ENCODE measurements around the gene SELP.
"Not testable (repeated sequence)": the region's sequence is repeated elsewhere in the genome, so short reads cannot be mapped to it uniquely, and the experiment has no call there.

SELP gene

DNA sequence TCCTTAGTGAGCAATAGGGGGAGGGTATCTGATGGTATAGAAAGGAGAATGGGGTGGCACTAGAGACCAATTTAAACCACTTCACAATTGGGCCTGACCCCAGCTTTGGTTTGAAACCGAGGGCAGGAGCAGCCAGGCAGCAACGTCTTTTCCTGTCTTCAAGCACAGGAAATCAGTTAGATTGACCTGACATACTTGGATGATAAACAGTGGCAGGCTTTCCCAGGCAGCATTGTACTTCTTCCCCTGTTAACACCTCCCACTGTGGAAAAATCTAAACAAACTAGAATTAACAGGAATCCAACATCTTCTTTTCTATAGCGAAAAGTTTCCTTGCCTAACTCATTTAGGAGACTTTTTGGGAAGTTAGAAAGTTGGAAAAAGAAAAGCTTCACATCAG lies 40.9 kb upstream of the SELP start:
- Histone ChIP-seq H3F3A (ENCODE audit: insufficient read depth, low read length) (no peaks in the 10 kb centered on the region), H3K27ac (ENCODE audit: low read length) (no peak overlapping the region), H3K9me2 (replicated peaks; ENCODE audit: insufficient read depth, low read length) (no peaks in the 10 kb centered on the region), H3K4me3 (ENCODE audit: low read length) (no peak overlapping the region), H3K36me3 (replicated peaks; ENCODE audit: insufficient read depth, low read length) (no peaks in the 10 kb centered on the region), H2AFZ (ENCODE audit: low read length) (no peak overlapping the region), H3K9me3 (replicated peaks; ENCODE audit: insufficient read depth, low read length) (no peaks in the 10 kb centered on the region), H4K20me1 (ENCODE audit: insufficient read depth, low read length) (no peaks in the 10 kb centered on the region), H3K4me1 (ENCODE audit: low read length) (no peaks in the 10 kb centered on the region), H3K27me3 (replicated peaks; ENCODE audit: insufficient read depth, low read length) (no peaks in the 10 kb centered on the region), H3K9ac (ENCODE audit: low read length) (no peak overlapping the region), H3K4me2 (ENCODE audit: low read depth, low read length) (no peak overlapping the region), H3K79me2 (ENCODE audit: low read length) (no peaks in the 10 kb centered on the region)
- no peak for DNase-seq
- TF ChIP-seq, protein P1, sequence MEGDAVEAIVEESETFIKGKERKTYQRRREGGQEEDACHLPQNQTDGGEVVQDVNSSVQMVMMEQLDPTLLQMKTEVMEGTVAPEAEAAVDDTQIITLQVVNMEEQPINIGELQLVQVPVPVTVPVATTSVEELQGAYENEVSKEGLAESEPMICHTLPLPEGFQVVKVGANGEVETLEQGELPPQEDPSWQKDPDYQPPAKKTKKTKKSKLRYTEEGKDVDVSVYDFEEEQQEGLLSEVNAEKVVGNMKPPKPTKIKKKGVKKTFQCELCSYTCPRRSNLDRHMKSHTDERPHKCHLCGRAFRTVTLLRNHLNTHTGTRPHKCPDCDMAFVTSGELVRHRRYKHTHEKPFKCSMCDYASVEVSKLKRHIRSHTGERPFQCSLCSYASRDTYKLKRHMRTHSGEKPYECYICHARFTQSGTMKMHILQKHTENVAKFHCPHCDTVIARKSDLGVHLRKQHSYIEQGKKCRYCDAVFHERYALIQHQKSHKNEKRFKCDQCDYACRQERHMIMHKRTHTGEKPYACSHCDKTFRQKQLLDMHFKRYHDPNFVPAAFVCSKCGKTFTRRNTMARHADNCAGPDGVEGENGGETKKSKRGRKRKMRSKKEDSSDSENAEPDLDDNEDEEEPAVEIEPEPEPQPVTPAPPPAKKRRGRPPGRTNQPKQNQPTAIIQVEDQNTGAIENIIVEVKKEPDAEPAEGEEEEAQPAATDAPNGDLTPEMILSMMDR (IDR thresholded peaks at IDR 0.05; ENCODE audit: low read length), result no peak
- no peak for TF ChIP-seq EZH2 (optimal IDR thresholded peaks at IDR 0.05; ENCODE audit: low read depth, low read length)
- no peak for TF ChIP-seq EZH2phosphoT487 (IDR thresholded peaks at IDR 0.05; ENCODE audit: low read length)

DNA sequence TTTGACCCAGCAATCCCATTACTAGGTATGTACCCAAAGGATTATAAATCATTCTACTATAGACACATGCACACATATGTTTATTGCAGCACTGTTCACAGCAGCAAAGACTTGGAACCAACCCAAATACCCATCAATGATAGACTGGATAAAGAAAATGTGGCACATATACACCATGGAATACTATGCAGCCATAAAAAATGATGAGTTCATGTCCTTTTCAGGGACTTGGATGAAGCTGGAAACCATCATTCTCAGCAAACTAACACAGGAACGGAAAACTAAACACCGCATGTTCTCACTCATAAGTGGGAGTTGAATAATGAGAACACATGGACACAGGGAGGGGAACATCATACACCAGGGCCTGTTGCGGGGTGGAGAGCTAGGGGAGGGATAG lies 40.3 kb upstream of the SELP start:
- not testable (repeated sequence) for DNase-seq; H3K27me3 ChIP-seq (replicated peaks; ENCODE audit: insufficient read depth, low read length); H3K9me2 ChIP-seq (replicated peaks; ENCODE audit: insufficient read depth, low read length); H3K9ac ChIP-seq (ENCODE audit: low read length); H3K79me2 ChIP-seq (ENCODE audit: low read length); H3K9me3 ChIP-seq (replicated peaks; ENCODE audit: insufficient read depth, low read length); H3F3A ChIP-seq (ENCODE audit: insufficient read depth, low read length); H3K4me2 ChIP-seq (ENCODE audit: low read depth, low read length); H4K20me1 ChIP-seq (ENCODE audit: insufficient read depth, low read length); H3K36me3 ChIP-seq (replicated peaks; ENCODE audit: insufficient read depth, low read length); H3K4me1 ChIP-seq (ENCODE audit: low read length); H3K27ac ChIP-seq (ENCODE audit: low read length); H3K4me3 ChIP-seq (ENCODE audit: low read length); H2AFZ ChIP-seq (ENCODE audit: low read length)

DNA sequence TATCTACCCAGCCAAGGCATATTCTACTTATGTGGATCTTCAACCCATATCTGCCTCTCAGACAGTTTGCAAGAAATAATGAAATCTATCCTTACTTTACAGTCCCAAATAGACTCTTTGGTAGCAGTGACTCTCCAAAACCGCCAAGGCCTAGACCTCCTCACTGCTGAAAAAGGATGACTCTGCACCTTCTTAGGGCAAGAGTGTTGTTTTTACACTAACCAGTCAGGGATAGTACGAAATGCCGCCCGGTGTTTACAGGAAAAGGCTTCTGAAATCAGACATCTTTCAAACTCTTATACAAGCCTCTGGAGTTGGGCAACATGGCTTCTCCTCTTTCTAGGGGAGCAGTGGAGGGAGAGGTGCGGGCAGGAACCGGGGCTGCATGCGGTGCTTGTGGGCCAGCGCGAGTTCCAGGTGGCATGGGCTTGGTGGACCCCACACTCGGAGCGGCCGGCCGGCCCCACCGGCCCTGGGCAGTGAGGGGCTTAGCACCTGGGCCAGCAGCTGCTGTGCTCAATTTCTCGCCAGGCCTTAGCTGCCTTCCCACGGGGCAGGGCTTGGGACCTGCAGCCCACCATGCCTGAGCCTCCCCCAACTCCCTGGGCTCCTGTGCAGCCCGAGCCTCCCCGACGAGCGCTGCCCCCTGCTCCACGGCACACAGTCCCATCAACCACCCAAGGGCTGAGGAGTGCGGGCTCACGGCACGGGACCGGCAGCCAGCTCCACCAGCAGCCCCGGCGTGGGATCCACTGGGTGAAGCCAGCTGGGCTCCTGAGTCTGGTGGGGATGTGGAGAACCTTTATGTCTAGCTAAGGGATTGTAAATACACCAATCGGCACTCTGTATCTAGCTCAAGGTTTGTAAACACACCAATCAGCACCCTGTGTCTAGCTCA lies 38.0 kb upstream of the SELP start:
- Histone ChIP-seq H2AFZ (ENCODE audit: low read length) (peak overlapping the region; percentile 21; the same call in 1 of the 2 replicates), H3K4me2 (ENCODE audit: low read depth, low read length) (peak overlapping the region; percentile 33; the same call in 1 of the 2 replicates)
- not testable (repeated sequence) for DNase-seq; H3K4me1 ChIP-seq (ENCODE audit: low read length); H3K9me3 ChIP-seq (replicated peaks; ENCODE audit: insufficient read depth, low read length); H3K27ac ChIP-seq (ENCODE audit: low read length); H3K36me3 ChIP-seq (replicated peaks; ENCODE audit: insufficient read depth, low read length); H3K9me2 ChIP-seq (replicated peaks; ENCODE audit: insufficient read depth, low read length); H3K9ac ChIP-seq (ENCODE audit: low read length); H3K79me2 ChIP-seq (ENCODE audit: low read length); H3K4me3 ChIP-seq (ENCODE audit: low read length); H3F3A ChIP-seq (ENCODE audit: insufficient read depth, low read length); H4K20me1 ChIP-seq (ENCODE audit: insufficient read depth, low read length); H3K27me3 ChIP-seq (replicated peaks; ENCODE audit: insufficient read depth, low read length)

DNA sequence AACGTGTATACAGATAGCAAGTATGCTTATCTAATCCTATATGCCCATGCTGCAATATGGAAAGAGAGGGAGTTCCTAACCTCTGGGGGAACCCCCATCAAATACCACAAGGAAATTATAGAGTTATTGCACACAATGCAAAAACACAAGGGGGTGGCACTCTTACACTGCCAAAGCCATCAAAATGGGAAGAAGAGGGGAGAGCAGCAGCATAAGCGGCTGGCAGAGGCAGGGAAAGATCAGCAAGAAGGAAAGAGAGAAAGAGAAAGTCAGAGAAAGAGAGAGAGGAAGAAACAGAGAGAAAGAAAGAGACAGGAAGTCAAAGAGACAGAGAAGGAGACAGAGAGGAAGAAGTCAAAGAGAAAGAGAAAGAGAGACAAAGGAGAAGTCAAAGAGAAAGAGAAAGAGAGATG lies 37.3 kb upstream of the SELP start:
- not testable (repeated sequence) for H3K27me3 ChIP-seq (replicated peaks; ENCODE audit: insufficient read depth, low read length); H3K79me2 ChIP-seq (ENCODE audit: low read length); H3K4me3 ChIP-seq (ENCODE audit: low read length); H3K36me3 ChIP-seq (replicated peaks; ENCODE audit: insufficient read depth, low read length); H4K20me1 ChIP-seq (ENCODE audit: insufficient read depth, low read length); H3K27ac ChIP-seq (ENCODE audit: low read length); H3K4me1 ChIP-seq (ENCODE audit: low read length); H3K9me3 ChIP-seq (replicated peaks; ENCODE audit: insufficient read depth, low read length); DNase-seq; H3K9me2 ChIP-seq (replicated peaks; ENCODE audit: insufficient read depth, low read length); H3K9ac ChIP-seq (ENCODE audit: low read length); H3F3A ChIP-seq (ENCODE audit: insufficient read depth, low read length)
- Histone ChIP-seq H2AFZ (ENCODE audit: low read length) (peak overlapping the region; percentile 21; the same call in 1 of the 2 replicates), H3K4me2 (ENCODE audit: low read depth, low read length) (peak overlapping the region; percentile 33; the same call in 1 of the 2 replicates)

DNA sequence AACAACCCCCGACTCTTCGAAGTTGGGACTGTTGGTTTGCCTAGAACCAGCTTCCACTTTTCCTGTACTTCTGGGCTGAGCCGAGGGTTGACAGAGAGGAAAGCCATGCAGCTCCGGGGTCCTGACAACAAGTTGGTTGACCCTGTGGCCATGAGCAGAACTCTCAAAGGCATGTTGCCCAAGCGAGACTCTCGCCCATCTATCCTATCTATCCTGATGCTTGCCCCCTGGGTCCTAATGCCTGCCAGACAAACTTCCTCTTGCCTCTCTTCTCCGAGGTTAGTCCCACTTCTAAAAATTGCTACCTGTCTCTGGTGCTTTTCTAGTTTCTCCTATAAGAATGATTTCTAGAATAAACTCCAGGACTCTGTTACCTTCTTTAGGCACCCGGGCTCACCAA lies 32.8 kb upstream of the SELP start:
- H3F3A ChIP-seq (ENCODE audit: insufficient read depth, low read length); H3K9me3 ChIP-seq (replicated peaks; ENCODE audit: insufficient read depth, low read length); H3K4me3 ChIP-seq (ENCODE audit: low read length); H3K27me3 ChIP-seq (replicated peaks; ENCODE audit: insufficient read depth, low read length); H3K4me2 ChIP-seq (ENCODE audit: low read depth, low read length); H3K9ac ChIP-seq (ENCODE audit: low read length); H3K36me3 ChIP-seq (replicated peaks; ENCODE audit: insufficient read depth, low read length); H3K4me1 ChIP-seq (ENCODE audit: low read length); DNase-seq; H4K20me1 ChIP-seq (ENCODE audit: insufficient read depth, low read length); H2AFZ ChIP-seq (ENCODE audit: low read length); H3K79me2 ChIP-seq (ENCODE audit: low read length); H3K9me2 ChIP-seq (replicated peaks; ENCODE audit: insufficient read depth, low read length); H3K27ac ChIP-seq (ENCODE audit: low read length): not testable (repeated sequence)

DNA sequence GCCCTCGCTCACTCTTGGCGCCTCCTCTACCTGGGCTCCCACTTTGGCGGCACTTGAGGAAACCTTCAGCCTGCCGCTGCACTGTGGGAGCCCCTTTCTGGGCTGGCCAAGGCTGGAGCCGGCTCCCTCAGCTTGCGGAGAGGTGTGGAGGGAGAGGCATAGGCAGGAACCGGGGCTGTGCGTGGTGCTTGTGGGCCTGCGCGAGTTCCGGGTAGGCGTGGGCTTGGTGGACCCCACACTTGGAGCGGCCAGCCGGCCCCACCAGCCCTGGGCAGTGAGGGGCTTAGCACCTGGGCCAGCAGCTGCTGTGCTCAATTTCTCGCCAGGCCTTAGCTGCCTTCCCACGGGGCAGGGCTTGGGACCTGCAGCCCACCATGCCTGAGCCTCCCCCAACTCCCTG lies 31.1 kb upstream of the SELP start:
- H3K36me3 ChIP-seq (replicated peaks; ENCODE audit: insufficient read depth, low read length); H3K79me2 ChIP-seq (ENCODE audit: low read length); H3K4me1 ChIP-seq (ENCODE audit: low read length); H3K27ac ChIP-seq (ENCODE audit: low read length); H3K4me2 ChIP-seq (ENCODE audit: low read depth, low read length); H2AFZ ChIP-seq (ENCODE audit: low read length); H4K20me1 ChIP-seq (ENCODE audit: insufficient read depth, low read length); H3F3A ChIP-seq (ENCODE audit: insufficient read depth, low read length); H3K9me2 ChIP-seq (replicated peaks; ENCODE audit: insufficient read depth, low read length); H3K4me3 ChIP-seq (ENCODE audit: low read length); H3K9me3 ChIP-seq (replicated peaks; ENCODE audit: insufficient read depth, low read length); H3K9ac ChIP-seq (ENCODE audit: low read length); DNase-seq; H3K27me3 ChIP-seq (replicated peaks; ENCODE audit: insufficient read depth, low read length): not testable (repeated sequence)

DNA sequence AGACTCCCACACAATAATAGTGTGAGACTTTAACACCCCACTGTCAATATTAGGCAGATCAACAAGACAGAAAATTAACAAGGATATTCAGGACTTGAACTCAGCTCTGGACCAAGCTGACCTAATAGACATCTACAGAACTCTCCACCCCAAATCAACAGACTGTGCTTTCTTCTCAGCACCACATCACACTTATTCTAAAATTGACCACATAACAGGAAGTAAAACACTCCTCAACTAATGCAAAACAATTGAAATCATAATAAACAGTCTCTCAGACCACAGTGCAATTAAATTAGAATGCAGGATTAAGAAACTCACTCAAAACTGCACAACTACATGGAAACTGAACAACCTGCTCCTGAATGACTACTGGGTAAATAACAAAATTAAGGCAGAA lies 28.9 kb upstream of the SELP start:
- H3K9me3 ChIP-seq (replicated peaks; ENCODE audit: insufficient read depth, low read length); H4K20me1 ChIP-seq (ENCODE audit: insufficient read depth, low read length); H3K79me2 ChIP-seq (ENCODE audit: low read length): not testable (repeated sequence)

More for the DNA sequence above, 28.9 kb upstream of the SELP start:
- not testable (repeated sequence) for H3K9ac ChIP-seq (ENCODE audit: low read length); H3K27ac ChIP-seq (ENCODE audit: low read length); H3F3A ChIP-seq (ENCODE audit: insufficient read depth, low read length); DNase-seq; H3K4me3 ChIP-seq (ENCODE audit: low read length); H3K4me2 ChIP-seq (ENCODE audit: low read depth, low read length); H3K36me3 ChIP-seq (replicated peaks; ENCODE audit: insufficient read depth, low read length); H3K4me1 ChIP-seq (ENCODE audit: low read length); H2AFZ ChIP-seq (ENCODE audit: low read length); H3K27me3 ChIP-seq (replicated peaks; ENCODE audit: insufficient read depth, low read length); H3K9me2 ChIP-seq (replicated peaks; ENCODE audit: insufficient read depth, low read length)
